ENCODE measurements around the gene TRIM72. TPM values are rescaled to one million over a fixed set of nuclear protein-coding genes. Genes with fewer than 3 reads are reported as not detected.

Gene TRIM72
- total RNA-seq, 2 donors from 2014 or later: 0.08 to 0.17 TPM

DNA sequence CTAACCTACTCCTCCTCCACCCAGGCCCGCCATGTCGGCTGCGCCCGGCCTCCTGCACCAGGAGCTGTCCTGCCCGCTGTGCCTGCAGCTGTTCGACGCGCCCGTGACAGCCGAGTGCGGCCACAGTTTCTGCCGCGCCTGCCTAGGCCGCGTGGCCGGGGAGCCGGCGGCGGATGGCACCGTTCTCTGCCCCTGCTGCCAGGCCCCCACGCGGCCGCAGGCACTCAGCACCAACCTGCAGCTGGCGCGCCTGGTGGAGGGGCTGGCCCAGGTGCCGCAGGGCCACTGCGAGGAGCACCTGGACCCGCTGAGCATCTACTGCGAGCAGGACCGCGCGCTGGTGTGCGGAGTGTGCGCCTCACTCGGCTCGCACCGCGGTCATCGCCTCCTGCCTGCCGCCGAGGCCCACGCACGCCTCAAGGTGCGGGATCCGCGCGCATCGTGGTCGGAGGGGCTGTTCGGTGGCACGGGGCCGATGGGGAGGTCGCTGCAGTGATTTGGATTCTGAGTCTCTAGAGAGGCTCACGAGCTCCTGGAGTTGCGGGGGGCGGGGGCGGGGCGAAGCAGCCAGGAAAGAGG, 878 bp downstream of the TRIM72 start:
- H3K27me3 Mint-ChIP-seq: peaks cover 44% of the 10 kb centered on the region
- no peak for DNase-seq
- H3K36me3 Mint-ChIP-seq (ENCODE audit: low read depth): no peaks in the 10 kb centered on the region
- H3K9me3 ChIP-seq (ENCODE audit: control insufficient read depth, low read length, poor library complexity, severe bottlenecking): no peaks in the 10 kb centered on the region
- H3K4me1 Mint-ChIP-seq: peaks cover 24% of the 10 kb centered on the region
- H3K4me3 Mint-ChIP-seq: peak overlapping the region; percentile 87
- ATAC-seq: peak; percentile 49
- H3K27ac Mint-ChIP-seq: no peak overlapping the region

DNA sequence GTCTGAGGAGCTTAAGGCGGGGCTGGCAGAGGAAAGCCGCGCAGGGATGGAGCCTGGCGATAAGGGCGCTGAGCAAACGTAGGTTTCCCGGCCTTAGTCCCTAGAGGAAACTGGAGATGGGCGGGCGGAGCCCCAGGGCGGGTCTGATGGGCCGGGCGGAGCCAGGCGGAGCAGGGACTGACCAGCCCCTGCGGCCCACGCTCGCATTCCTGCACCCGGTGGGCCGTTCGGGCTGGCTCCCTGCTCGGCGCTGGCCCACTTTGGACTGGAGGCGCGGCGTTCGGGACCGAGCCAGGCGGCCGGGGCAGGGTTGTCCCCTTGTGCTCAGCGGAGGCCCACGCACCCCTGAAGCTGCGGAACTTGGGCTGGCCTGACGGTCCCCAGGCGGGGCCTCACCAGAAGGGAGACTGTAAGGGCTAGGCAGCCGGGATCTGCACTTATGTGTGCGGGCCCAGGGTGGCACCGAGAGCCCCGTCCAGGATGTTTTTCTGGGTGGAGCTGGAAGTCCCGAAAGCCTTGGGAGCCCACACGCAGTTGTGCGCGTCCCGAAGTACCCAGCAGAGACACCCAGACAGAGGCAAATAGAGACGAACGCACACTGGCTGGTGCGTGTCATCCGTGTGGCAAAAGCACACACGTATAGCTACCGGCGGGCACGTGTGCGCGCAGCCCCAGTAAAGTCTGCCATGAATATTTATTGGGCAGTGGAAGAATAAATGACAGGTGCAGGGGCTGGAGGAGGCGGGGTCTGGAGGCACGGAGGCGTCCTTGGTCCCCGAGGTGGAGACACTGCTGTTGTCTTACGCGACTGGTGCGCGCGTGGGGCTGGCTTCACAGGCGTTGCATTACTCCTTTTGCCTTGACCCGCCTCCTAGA, 1.6 kb downstream of the TRIM72 start:
- Mint-ChIP-seq H3K27ac (peak overlapping the region; percentile 2), H3K27me3 (peaks cover 44% of the 10 kb centered on the region), H3K4me1 (peaks cover 24% of the 10 kb centered on the region), H3K4me3 (peak overlapping the region; percentile 87), H3K36me3 (ENCODE audit: low read depth) (no peaks in the 10 kb centered on the region)
- H3K9me3 ChIP-seq (ENCODE audit: control insufficient read depth, low read length, poor library complexity, severe bottlenecking): no peaks in the 10 kb centered on the region
- ATAC-seq (peak; percentile 65), DNase-seq (no peak)

DNA sequence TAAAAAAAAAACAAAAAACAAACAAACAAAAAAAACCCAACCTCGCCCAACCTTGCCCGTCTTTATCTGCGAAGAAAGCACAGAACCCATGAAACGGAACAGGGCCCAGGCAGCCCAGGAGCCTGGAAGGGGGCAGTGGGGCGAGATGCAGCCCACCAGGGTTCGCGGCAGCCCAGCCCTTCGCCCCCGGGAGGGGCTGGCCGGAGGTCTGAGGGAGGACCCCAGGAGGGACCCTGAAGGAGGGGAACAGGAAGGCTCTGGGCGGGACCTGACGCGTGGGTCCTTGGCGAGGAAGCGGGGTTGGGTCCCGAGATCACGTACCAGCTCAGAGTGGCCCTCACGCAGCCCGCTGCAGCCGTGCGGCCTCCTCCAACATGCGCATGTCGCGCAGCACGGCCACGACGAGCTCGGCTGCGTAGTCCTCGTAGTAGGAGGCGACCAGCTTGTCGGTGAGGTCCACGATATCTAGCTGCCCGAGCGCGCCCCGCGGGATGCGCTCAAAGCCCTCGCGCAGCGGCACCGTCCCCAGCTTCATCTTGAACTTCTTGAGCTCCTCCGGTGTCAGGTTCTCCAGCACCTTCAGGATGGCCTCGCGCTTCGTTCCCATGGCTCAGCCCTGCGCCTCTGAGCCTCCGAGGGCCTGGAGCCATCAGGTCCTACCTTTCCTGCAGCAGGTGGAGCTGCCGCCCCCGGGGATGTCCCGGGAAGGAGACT, 2.7 kb downstream of the TRIM72 start, which contains the start of gene PYDC1:
Gene PYDC1 (minus strand): TSS at position 714 of the 714 bp plus-strand sequence. CDS start 107 bp downstream, at position 607.
- H3K4me3 Mint-ChIP-seq: peak within 1 kb of the TSS; percentile 87

DNA sequence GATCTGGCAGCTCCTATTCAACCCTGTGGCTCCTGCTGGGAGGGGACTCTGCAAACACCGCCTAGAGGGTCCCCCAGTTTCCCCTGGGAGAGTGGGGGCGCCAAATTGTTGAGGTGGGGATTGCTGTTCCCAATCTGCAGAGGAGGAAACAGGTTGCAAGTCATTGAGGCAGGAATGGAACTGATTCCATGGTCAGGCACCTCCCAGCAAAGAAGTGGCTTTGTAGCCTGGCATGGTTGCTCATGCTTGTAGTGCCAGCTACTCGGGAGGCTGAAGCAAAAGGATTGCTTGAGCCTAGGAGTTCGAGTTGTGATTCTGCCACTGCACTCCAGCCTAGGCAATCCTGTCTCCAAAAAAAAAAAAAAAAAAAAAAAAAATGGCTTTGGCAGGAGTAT, 3.2 kb downstream of the TRIM72 start:
- no peaks in the 10 kb centered on the region for H3K9me3 ChIP-seq (ENCODE audit: control insufficient read depth, low read length, poor library complexity, severe bottlenecking)
- Mint-ChIP-seq H3K4me3 (peak overlapping the region; percentile 82), H3K27me3 (peaks cover 54% of the 10 kb centered on the region), H3K4me1 (peaks cover 18% of the 10 kb centered on the region), H3K36me3 (ENCODE audit: low read depth) (peaks cover 9% of the 10 kb centered on the region), H3K27ac (no peak overlapping the region)
- ATAC-seq (no peak), DNase-seq (no peak)

More for the DNA sequence above, 2.7 kb downstream of the TRIM72 start, which contains the start of gene PYDC1:
- H3K4me1 Mint-ChIP-seq: peaks cover 22% of the 10 kb centered on the region
- H3K9me3 ChIP-seq (ENCODE audit: control insufficient read depth, low read length, poor library complexity, severe bottlenecking): no peaks in the 10 kb centered on the region
- DNase-seq: no peak
- peaks cover 9% of the 10 kb centered on the region for H3K36me3 Mint-ChIP-seq (ENCODE audit: low read depth)
- H3K27me3 Mint-ChIP-seq: peaks cover 54% of the 10 kb centered on the region
- H3K27ac Mint-ChIP-seq: no peak within 1 kb of the TSS
- ATAC-seq: peak; percentile 35

DNA sequence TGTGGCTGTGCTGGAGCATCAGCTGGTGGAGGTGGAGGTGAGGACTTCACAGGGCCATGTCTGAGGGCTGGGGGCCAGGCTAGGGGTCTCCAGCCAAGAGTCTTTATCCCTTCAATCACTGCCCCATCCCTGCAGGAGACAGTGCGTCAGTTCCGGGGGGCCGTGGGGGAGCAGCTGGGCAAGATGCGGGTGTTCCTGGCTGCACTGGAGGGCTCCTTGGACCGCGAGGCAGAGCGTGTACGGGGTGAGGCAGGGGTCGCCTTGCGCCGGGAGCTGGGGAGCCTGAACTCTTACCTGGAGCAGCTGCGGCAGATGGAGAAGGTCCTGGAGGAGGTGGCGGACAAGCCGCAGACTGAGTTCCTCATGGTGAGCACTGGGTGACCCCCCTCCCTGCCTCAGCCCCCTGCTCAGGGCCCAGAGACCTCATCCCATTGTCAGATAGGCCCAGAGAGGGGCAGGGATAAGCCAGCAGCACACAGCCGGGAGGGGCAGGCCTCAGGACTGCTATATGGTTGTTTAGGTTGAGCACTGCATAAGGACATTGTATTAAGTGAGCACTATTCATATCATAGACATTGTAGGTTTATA, 5.3 kb downstream of the TRIM72 start:
- Mint-ChIP-seq H3K4me3 (no peak overlapping the region), H3K27ac (no peak overlapping the region), H3K27me3 (peaks cover 45% of the 10 kb centered on the region), H3K36me3 (ENCODE audit: low read depth) (peaks cover 9% of the 10 kb centered on the region), H3K4me1 (peaks cover 15% of the 10 kb centered on the region)
- ATAC-seq: no peak
- no peak for DNase-seq
- no peaks in the 10 kb centered on the region for H3K9me3 ChIP-seq (ENCODE audit: control insufficient read depth, low read length, poor library complexity, severe bottlenecking)

DNA sequence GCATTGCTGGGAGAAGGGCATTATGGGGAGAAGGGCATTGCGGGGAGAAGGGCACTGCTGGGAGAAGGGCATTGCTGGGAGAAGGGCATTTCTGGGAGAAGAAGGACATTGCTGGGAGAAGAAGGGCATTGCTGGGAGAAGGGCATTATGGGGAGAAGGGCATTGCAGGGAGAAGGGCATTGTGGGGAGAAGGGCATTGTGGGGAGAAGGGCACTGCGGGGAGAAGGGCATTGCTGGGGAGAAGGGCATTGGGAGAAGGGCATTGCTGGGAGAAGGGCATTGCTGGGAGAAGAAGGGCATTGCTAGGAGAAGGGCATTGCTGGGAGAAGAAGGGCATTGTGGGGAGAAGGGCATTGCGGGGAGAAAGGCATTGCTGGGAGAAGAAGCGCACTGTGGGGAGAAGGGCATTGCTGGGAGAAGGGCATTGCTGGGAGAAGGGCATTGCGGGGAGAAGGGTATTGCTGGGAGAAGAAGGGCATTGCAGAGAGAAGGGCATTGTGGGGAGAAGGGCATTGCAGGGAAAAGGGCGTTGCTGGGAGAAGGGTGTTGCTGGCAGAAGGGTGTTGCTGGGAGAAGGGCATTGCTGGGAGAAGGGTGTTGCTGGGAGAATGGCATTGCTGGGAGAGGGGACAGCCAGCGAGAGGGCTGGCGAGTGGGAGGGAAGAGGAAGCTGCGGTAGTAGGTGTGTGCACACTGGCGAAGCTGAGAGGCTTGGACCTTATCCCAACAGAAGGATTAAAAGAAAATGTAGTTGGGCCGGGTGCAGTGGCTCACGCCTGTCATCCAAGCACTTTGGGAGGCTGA, 7.6 kb downstream of the TRIM72 start:
- H3K4me3 Mint-ChIP-seq: no peak overlapping the region
- DNase-seq: no peak
- no peak overlapping the region for H3K27ac Mint-ChIP-seq
- ATAC-seq: no peak
- peaks cover 35% of the 10 kb centered on the region for H3K27me3 Mint-ChIP-seq
- H3K9me3 ChIP-seq (ENCODE audit: control insufficient read depth, low read length, poor library complexity, severe bottlenecking): no peaks in the 10 kb centered on the region
- H3K4me1 Mint-ChIP-seq: peaks cover 4% of the 10 kb centered on the region
- peaks cover 9% of the 10 kb centered on the region for H3K36me3 Mint-ChIP-seq (ENCODE audit: low read depth)

DNA sequence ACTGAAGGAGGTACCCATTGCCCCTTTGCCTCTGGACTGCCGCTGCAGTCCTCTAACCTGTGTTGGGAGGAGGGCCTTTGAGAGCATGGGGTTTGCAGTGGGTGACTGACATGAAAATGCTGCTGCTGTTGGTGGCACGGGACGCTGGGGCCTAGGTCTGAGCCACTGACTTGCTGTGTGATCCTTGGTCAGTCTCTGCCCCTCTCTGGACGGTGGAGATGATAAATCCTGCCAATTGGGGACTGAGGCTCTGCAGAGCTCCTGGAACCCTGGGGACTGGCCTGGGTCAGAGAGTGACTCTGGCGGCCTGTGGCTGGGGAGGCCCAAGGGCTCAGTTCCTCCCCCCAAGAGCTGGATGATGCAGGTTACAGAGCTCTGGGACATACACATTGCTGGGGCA, 9.1 kb downstream of the TRIM72 start:
- Mint-ChIP-seq H3K27ac (no peak overlapping the region), H3K27me3 (peaks cover 24% of the 10 kb centered on the region), H3K4me1 (no peaks in the 10 kb centered on the region), H3K36me3 (ENCODE audit: low read depth) (peaks cover 9% of the 10 kb centered on the region), H3K4me3 (no peak overlapping the region)
- DNase-seq: no peak
- ATAC-seq: no peak
- H3K9me3 ChIP-seq (ENCODE audit: control insufficient read depth, low read length, poor library complexity, severe bottlenecking): no peaks in the 10 kb centered on the region

DNA sequence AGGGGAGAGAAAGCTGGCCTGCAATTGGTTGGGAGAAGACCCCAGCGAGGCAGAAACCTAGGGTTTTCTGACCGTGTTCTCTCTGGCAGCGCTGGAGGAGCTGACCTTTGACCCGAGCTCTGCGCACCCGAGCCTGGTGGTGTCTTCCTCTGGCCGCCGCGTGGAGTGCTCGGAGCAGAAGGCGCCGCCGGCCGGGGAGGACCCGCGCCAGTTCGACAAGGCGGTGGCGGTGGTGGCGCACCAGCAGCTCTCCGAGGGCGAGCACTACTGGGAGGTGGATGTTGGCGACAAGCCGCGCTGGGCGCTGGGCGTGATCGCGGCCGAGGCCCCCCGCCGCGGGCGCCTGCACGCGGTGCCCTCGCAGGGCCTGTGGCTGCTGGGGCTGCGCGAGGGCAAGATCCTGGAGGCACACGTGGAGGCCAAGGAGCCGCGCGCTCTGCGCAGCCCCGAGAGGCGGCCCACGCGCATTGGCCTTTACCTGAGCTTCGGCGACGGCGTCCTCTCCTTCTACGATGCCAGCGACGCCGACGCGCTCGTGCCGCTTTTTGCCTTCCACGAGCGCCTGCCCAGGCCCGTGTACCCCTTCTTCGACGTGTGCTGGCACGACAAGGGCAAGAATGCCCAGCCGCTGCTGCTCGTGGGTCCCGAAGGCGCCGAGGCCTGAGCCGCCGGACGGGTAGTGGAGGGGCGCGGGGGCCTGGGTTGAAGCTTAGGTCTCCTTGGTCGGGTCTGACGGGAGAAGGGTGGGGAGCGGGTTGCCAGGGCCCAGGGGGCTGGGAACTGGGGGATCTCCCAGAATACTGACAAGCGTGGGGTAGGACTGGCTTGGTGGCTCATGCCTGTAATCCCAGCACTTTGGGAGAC, 10.4 kb downstream of the TRIM72 start:
- Mint-ChIP-seq H3K36me3 (ENCODE audit: low read depth) (peaks cover 9% of the 10 kb centered on the region), H3K4me3 (no peak overlapping the region), H3K27me3 (peaks cover 11% of the 10 kb centered on the region), H3K27ac (no peak overlapping the region), H3K4me1 (no peaks in the 10 kb centered on the region)
- ATAC-seq (no peak), DNase-seq (no peak)
- H3K9me3 ChIP-seq (ENCODE audit: control insufficient read depth, low read length, poor library complexity, severe bottlenecking): no peaks in the 10 kb centered on the region

DNA sequence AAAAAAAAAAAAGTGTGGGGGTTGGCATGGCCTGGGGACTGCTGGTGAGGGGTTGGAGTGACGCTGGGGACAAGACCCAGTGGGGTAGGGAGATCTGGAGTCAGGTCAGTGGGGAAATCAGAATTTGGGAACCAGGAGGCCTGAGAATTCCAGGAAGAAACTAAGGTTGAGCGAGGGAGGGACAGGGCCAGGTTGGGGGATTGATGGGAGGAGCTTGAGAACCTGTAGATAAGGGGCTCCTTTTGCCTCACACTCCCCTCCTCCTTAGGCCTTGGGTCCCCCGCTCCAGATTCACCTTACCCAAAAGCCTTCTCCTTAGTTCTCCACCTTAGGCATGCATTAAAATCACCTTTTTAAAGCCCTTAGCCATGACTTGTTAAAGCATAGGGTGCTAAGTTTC, 11.3 kb downstream of the TRIM72 start:
- ATAC-seq (no peak), DNase-seq (no peak)
- Mint-ChIP-seq H3K4me3 (no peak overlapping the region), H3K27me3 (peaks cover 10% of the 10 kb centered on the region), H3K36me3 (ENCODE audit: low read depth) (peaks cover 9% of the 10 kb centered on the region), H3K27ac (peak overlapping the region; percentile 19), H3K4me1 (no peaks in the 10 kb centered on the region)
- no peaks in the 10 kb centered on the region for H3K9me3 ChIP-seq (ENCODE audit: control insufficient read depth, low read length, poor library complexity, severe bottlenecking)

DNA sequence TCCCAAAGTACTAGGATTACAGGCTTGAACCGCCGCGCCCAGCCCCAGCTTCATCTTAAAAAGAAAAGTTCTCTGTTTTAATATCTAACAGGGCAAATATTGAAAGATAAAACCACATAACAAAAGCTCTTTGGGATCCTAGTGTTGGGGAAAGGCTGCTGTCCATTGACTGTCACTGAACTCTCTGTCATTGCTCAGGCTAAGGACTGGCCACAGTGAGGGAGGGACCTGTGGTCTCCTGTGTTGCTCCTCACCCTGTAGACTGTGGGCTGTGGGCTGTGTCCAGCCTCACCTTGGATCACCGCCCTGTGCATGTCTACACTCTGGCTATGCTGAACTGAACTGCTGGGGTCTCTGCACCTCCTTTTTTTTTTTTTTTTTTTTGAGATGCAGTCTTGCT, 14.3 kb downstream of the TRIM72 start:
- no peaks in the 10 kb centered on the region for H3K36me3 Mint-ChIP-seq (ENCODE audit: low read depth)
- ATAC-seq: no peak
- H3K27ac Mint-ChIP-seq: no peak overlapping the region
- no peak overlapping the region for H3K4me3 Mint-ChIP-seq
- no peak for DNase-seq
- no peaks in the 10 kb centered on the region for H3K4me1 Mint-ChIP-seq
- no peaks in the 10 kb centered on the region for H3K27me3 Mint-ChIP-seq
- no peaks in the 10 kb centered on the region for H3K9me3 ChIP-seq (ENCODE audit: control insufficient read depth, low read length, poor library complexity, severe bottlenecking)

DNA sequence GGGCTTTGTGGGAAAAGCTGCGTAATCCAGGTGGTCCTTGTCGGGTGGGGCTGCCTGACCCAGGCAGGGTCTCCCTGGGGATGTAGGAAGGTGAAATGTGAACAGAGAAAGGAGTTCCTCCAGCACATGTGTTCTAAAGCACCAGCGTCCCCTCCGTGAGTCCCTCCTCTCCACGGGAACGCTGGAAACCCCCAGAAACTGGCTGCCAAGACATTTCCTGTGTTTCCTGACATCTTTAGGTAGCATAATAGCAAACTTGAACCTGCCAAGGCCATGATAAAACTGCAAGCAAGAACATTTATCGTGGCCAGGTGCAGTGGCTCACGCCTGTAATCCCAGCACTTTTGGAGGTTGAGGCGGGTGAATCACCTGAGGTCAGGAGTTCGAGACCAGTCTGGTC, 15.6 kb downstream of the TRIM72 start:
- ATAC-seq (no peak), DNase-seq (no peak)
- Mint-ChIP-seq H3K27ac (no peak overlapping the region), H3K4me1 (no peaks in the 10 kb centered on the region), H3K4me3 (no peak overlapping the region), H3K36me3 (ENCODE audit: low read depth) (no peaks in the 10 kb centered on the region), H3K27me3 (no peaks in the 10 kb centered on the region)
- no peaks in the 10 kb centered on the region for H3K9me3 ChIP-seq (ENCODE audit: control insufficient read depth, low read length, poor library complexity, severe bottlenecking)

DNA sequence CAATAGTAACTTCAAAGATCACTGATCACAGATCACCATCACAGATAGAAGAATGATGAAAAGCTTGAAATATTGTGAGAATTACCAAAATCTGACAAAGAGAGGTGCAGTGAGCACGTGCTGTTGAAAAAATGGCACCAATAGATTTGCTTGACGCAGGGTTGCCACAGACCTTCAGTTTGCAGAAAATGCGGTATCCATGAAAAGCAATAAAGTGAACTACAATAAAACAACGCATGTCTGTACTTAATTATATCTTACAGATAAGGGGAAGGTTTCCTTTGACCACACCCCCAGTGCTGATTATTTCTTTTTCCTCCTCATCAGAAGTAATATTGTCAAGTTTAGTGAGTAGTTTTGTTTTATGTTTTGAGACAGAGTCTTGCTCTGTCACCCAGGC, 24.1 kb downstream of the TRIM72 start:
- H3K9me3 ChIP-seq (ENCODE audit: control insufficient read depth, low read length, poor library complexity, severe bottlenecking): no peaks in the 10 kb centered on the region
- Mint-ChIP-seq H3K27ac (no peak overlapping the region), H3K4me1 (peaks cover 4% of the 10 kb centered on the region), H3K27me3 (no peaks in the 10 kb centered on the region), H3K36me3 (ENCODE audit: low read depth) (no peaks in the 10 kb centered on the region), H3K4me3 (no peak overlapping the region)
- DNase-seq (no peak), ATAC-seq (no peak)

Measured in T-helper 17 cell (primary cell).